ENCODE results near the gene SMS. TPM values are rescaled to one million over a fixed set of nuclear protein-coding genes. Genes with fewer than 3 reads are reported as not detected.

The SMS gene
- polyA plus RNA-seq, 1 experiment = 175 TPM

- CTCF ChIA-PET = no interaction called here
- POLR2A ChIA-PET = no interaction called here
- TF ChIP-seq, protein P1, sequence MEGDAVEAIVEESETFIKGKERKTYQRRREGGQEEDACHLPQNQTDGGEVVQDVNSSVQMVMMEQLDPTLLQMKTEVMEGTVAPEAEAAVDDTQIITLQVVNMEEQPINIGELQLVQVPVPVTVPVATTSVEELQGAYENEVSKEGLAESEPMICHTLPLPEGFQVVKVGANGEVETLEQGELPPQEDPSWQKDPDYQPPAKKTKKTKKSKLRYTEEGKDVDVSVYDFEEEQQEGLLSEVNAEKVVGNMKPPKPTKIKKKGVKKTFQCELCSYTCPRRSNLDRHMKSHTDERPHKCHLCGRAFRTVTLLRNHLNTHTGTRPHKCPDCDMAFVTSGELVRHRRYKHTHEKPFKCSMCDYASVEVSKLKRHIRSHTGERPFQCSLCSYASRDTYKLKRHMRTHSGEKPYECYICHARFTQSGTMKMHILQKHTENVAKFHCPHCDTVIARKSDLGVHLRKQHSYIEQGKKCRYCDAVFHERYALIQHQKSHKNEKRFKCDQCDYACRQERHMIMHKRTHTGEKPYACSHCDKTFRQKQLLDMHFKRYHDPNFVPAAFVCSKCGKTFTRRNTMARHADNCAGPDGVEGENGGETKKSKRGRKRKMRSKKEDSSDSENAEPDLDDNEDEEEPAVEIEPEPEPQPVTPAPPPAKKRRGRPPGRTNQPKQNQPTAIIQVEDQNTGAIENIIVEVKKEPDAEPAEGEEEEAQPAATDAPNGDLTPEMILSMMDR (IDR thresholded peaks at IDR 0.05; ENCODE audit: low read depth, low read length) = no peak
- Histone ChIP-seq H3K27me3 (ENCODE audit: control insufficient read depth, insufficient read depth, low read length) (no peaks in the 10 kb centered on the region), H3K9me3 (ENCODE audit: control insufficient read depth, insufficient read depth, low read length) (no peaks in the 10 kb centered on the region), H3K27ac (ENCODE audit: low read depth, low read length) (no peak overlapping the region), H3K4me3 (ENCODE audit: low read depth, low read length) (no peak overlapping the region)
- no peak for DNase-seq (ENCODE audit: low read depth, low spot score)
These were observed 28.3 kb upstream of the SMS start for GRCh38 chrX:21912220-21912619.

GRCh38 chrX:21912989-21913388 lies 27.5 kb upstream of the SMS start:
- Histone ChIP-seq H3K4me3 (ENCODE audit: low read depth, low read length) (no peak overlapping the region), H3K27ac (ENCODE audit: low read depth, low read length) (no peak overlapping the region), H3K27me3 (ENCODE audit: control insufficient read depth, insufficient read depth, low read length) (no peaks in the 10 kb centered on the region), H3K9me3 (ENCODE audit: control insufficient read depth, insufficient read depth, low read length) (no peaks in the 10 kb centered on the region)
- TF ChIP-seq, protein P1 (IDR thresholded peaks at IDR 0.05; ENCODE audit: low read depth, low read length) = no peak
- ChIA-PET CTCF (no interaction called here), POLR2A (no interaction called here)
- DNase-seq (ENCODE audit: low read depth, low spot score) = no peak

- H3K9me3 ChIP-seq (ENCODE audit: control insufficient read depth, insufficient read depth, low read length) = no peaks in the 10 kb centered on the region
- H3K4me3 ChIP-seq (ENCODE audit: low read depth, low read length) = peak overlapping the region; percentile 10; the same call in 1 of the 2 replicates
- TF ChIP-seq, protein P1 (IDR thresholded peaks at IDR 0.05; ENCODE audit: low read depth, low read length) = no peak
- H3K27ac ChIP-seq (ENCODE audit: low read depth, low read length) = peak overlapping the region; percentile 47
- ChIA-PET POLR2A (interaction anchor here (1.4 kb wide), 1 partner anchor 12 kb away, joined by 3 read pairs; no protein-coding TSS in a partner anchor), CTCF (no interaction called here)
- DNase-seq (ENCODE audit: low read depth, low spot score) = no peak
- no peaks in the 10 kb centered on the region for H3K27me3 ChIP-seq (ENCODE audit: control insufficient read depth, insufficient read depth, low read length)
These were observed 14.4 kb upstream of the SMS start for GRCh38 chrX:21926116-21926515.

DNA sequence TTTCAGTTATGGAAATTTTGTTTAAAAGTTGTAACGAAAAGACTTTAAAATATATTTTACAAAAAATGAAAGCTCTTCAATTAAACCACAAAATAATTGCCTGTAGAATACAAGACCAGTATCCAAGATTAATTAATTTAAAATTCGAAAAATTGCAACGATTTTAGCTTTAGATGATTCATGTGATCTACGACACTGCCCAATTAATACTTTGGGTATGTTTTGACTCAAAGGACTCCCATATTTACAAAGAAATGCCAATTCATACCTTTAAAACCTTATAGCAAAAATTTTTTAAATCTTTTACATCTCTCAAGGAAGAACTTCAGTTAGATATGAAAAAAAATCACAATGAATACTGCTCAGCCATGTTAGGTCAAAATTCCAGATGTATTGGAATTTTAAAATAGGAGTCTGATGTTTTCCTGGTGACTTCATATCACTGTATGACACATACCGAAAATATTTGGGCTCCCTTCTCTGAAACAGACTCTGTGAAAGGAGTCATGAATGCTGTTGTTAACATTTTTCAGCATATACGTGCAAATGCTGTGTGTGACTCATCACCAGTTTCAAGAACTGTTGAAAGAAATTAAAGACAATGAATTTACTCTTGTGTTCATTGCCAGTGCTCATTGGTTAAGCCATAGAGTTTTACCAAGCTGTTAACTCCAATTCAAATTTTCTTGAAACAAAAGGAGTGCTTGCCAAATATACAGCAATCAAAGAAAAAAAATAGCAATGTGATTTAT lies 13.8 kb upstream of the SMS start:
- peak overlapping the region; percentile 47 for H3K27ac ChIP-seq (ENCODE audit: low read depth, low read length)
- no peaks in the 10 kb centered on the region for H3K9me3 ChIP-seq (ENCODE audit: control insufficient read depth, insufficient read depth, low read length)
- H3K4me3 ChIP-seq (ENCODE audit: low read depth, low read length) = peak overlapping the region; percentile 5; the same call in 1 of the 2 replicates
- ChIA-PET CTCF (no interaction called here), POLR2A (interaction anchor here (1.4 kb wide), 1 partner anchor 12 kb away, joined by 3 read pairs; no protein-coding TSS in a partner anchor)
- peak; percentile 82 for DNase-seq (ENCODE audit: low read depth, low spot score)
- TF ChIP-seq, protein P1 (IDR thresholded peaks at IDR 0.05; ENCODE audit: low read depth, low read length) = no peak
- no peaks in the 10 kb centered on the region for H3K27me3 ChIP-seq (ENCODE audit: control insufficient read depth, insufficient read depth, low read length)

DNA sequence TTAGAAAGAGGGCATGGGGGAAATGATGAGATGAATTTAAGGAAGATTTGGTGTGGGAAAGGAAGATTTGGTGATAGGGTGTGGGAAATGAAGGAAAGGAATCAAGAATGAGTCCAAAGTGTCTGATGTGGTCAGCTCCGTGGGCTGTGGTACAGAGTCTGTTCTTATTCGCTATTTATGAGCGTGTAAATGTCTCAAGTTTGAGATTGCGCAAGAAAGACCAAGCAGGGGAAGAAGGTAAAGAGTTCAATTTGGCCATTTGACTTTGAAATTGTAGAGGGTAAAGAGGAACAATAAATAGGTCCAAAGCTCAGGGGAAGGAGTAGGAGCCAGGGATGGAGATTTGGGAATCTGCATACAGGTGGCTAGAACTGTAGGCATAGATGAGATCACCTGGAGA lies 11.3 kb upstream of the SMS start:
- H3K27me3 ChIP-seq (ENCODE audit: control insufficient read depth, insufficient read depth, low read length) = no peaks in the 10 kb centered on the region
- no peaks in the 10 kb centered on the region for H3K9me3 ChIP-seq (ENCODE audit: control insufficient read depth, insufficient read depth, low read length)
- ChIA-PET POLR2A (no interaction called here), CTCF (interaction anchor here (1.0 kb wide), 1 partner anchor 13 kb away, joined by 3 read pairs; no protein-coding TSS in a partner anchor)
- TF ChIP-seq, protein P1 (IDR thresholded peaks at IDR 0.05; ENCODE audit: low read depth, low read length) = no peak
- no peak for DNase-seq (ENCODE audit: low read depth, low spot score)
- H3K4me3 ChIP-seq (ENCODE audit: low read depth, low read length) = no peak overlapping the region
- no peak overlapping the region for H3K27ac ChIP-seq (ENCODE audit: low read depth, low read length)

Measured in AG04450 (cell line).